ENCODE results near the gene SH3GL3.

The SH3GL3 gene

DNA sequence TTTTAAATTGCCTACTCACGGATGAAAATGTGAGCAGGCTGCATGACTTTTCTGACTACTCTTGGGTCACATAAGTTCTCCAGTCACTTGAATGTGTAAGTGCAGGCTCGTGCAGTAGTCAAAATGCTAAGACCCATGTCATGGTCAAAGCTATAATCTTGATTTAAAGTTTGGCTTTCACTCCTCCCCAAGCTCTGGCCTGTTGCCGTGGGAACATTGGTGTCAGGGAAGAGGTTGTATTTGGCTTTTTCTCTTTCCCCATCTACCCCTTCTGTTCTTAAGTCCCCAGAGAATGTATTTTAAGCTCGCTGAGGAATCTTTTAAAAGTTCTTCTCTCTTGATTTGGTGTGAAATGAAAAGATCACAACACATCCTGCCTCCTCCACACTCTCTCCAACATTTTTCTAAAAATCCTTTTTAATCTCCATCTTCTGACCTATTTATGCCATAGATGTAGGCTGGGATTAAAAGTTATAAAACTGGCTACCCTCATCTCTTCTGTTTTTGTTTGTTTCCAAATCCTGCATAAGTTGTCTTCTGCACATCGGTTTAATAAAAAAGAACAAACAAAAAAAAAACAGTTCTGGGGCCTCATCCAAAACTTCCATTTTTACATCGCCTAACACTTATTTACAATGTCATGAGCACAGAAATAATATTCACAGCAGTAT lies 145.4 kb downstream of the SH3GL3 start:
- H3K4me3 ChIP-seq (replicated peaks in 1 of 2; ENCODE audit: low read depth in 2 of 2, low read length in 2 of 2) = no peak overlapping the region
- TF ChIP-seq, protein P1, sequence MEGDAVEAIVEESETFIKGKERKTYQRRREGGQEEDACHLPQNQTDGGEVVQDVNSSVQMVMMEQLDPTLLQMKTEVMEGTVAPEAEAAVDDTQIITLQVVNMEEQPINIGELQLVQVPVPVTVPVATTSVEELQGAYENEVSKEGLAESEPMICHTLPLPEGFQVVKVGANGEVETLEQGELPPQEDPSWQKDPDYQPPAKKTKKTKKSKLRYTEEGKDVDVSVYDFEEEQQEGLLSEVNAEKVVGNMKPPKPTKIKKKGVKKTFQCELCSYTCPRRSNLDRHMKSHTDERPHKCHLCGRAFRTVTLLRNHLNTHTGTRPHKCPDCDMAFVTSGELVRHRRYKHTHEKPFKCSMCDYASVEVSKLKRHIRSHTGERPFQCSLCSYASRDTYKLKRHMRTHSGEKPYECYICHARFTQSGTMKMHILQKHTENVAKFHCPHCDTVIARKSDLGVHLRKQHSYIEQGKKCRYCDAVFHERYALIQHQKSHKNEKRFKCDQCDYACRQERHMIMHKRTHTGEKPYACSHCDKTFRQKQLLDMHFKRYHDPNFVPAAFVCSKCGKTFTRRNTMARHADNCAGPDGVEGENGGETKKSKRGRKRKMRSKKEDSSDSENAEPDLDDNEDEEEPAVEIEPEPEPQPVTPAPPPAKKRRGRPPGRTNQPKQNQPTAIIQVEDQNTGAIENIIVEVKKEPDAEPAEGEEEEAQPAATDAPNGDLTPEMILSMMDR (IDR thresholded peaks at IDR 0.05; ENCODE audit: low read depth, low read length) = no peak
- DNase-seq (ENCODE audit: low read depth in 2 of 2) = no peak

DNA sequence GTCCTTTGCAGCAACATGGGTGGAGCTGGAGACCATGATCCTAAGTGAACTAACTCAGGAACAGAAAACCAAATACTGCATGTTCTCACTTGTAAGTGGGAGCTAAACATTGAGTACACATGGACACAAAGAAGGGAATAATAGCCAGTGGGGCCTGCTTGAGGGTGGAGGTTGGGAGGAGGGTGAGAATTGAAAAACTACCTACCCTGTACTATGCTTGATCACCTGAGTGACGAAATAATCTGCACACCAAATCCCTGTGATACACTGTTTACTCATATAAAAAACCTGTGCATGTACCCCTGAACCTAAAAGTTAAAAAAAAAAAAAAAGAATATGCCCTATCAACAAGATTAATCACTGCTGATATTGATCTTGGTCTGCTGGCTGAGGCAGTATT lies 148.1 kb downstream of the SH3GL3 start:
- no peak for DNase-seq (ENCODE audit: low read depth in 2 of 2)
- H3K4me3 ChIP-seq (replicated peaks in 1 of 2; ENCODE audit: low read depth in 2 of 2, low read length in 2 of 2) = no peak overlapping the region
- TF ChIP-seq, protein P1 (IDR thresholded peaks at IDR 0.05; ENCODE audit: low read depth, low read length) = no peak

DNA sequence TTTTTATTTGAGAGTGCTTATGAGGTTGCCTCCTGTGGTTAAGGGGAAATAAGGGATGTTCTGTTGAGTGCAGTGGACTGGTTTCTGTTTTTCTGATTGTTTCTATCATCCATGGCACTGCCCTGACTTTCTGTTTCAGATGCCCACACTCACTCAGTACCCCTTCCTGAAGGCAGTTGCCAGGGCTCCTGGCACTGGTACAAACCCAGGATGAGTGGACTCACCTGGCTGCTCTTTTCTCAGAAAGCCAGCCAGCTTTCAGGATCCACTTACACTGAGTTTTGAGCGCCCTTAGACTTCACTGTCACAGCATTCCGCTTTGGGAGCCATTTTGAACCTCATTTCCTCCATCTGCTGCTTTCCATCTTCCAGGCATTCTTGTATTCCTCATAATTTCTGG lies 150.9 kb downstream of the SH3GL3 start:
- no peak overlapping the region for H3K4me3 ChIP-seq (replicated peaks in 1 of 2; ENCODE audit: low read depth in 2 of 2, low read length in 2 of 2)
- DNase-seq (ENCODE audit: low read depth in 2 of 2) = no peak
- TF ChIP-seq, protein P1 (IDR thresholded peaks at IDR 0.05; ENCODE audit: low read depth, low read length) = no peak

DNA sequence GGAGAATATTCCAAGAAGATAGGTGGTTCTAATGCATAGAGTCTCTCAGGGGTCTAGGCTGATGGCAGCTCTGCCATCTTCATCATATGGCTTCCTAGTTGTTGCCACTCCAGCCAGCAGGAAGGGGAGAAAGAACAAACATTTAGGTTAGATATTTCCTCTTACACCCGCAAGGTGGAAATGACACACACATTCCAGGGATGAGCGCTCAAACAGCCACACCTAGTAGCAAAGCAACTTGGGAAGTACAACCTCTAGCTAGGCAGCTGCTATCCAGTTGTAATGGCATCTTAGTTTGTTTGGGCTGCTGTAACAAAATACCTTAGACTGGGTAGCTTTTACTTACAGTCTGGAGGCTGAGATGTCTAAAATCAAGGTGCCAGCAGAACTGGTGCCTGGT lies 154.9 kb downstream of the SH3GL3 start:
- H3K4me3 ChIP-seq (replicated peaks in 1 of 2; ENCODE audit: low read depth in 2 of 2, low read length in 2 of 2) = no peak overlapping the region
- no peak for DNase-seq (ENCODE audit: low read depth in 2 of 2)
- TF ChIP-seq, protein P1 (IDR thresholded peaks at IDR 0.05; ENCODE audit: low read depth, low read length) = no peak

DNA sequence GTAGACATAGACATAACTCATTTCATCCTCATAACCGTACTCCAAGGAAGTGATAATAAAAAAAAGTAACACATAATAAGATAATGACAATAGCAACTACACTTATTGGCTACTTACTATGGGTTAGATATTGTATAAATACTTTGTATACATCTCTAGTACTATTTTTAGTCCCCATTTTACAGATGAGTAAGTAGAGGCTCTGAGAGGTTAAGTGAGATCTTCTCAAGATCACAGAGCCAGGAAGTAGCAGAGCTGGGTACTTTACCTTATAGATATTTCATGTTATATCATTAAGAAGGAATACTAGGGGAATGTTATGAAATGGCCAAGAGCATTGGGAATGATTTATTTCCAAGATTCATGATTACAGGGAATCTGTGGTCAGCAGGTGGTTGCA lies 157.4 kb downstream of the SH3GL3 start:
- DNase-seq (ENCODE audit: low read depth in 2 of 2) = no peak
- TF ChIP-seq, protein P1 (IDR thresholded peaks at IDR 0.05; ENCODE audit: low read depth, low read length) = no peak
- no peak overlapping the region for H3K4me3 ChIP-seq (replicated peaks in 1 of 2; ENCODE audit: low read depth in 2 of 2, low read length in 2 of 2)

DNA sequence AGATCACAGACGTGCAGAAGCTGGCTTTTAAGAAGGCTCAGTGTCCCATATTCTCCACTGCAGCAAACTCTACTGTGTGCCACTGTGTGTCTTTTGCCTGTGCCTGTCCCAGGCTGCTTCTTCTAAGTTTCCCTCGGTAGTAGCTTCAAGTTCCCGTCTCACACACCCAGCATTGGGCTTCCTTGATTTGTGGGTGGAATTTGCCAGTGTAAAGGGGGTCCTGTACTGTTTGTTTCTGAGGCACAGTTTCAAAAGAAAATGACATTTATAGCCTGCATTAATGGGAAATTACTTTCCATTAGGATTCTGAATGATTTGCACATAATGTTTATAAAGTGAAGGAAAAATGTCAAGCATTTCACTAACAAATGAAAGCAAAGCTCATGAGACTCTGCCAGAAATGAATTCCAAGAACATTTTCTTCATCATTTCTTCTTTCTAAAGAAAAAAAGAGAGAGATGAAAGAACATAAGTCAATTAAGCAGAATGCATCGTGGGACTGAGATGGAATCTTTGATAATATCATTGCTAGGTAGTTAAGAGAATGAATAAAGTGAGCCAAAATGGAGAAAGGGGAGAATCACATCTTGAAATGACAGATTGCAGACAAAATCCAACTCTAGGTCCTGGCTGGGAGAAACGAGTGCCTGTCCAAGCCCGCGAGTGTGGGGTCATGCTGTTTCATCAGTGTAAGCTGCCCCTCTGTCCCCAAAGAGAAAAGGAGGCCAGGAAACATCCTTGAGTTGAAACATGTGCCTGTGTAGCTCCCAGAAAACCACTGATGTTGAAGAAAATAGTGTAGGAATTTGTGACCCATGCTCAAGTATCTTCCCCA lies 158.2 kb downstream of the SH3GL3 start:
- TF ChIP-seq, protein P1 (IDR thresholded peaks at IDR 0.05; ENCODE audit: low read depth, low read length) = no peak
- no peak for DNase-seq (ENCODE audit: low read depth in 2 of 2)
- no peak overlapping the region for H3K4me3 ChIP-seq (replicated peaks in 1 of 2; ENCODE audit: low read depth in 2 of 2, low read length in 2 of 2)
